K562 (cell line): Measurements from ENCODE around the gene GJA5.

Experiments used
- CBX5 ChIP-seq: IDR thresholded peaks from 2 replicates; pipeline ENCODE4 v1.6.1; 2014; ENCODE audit warnings: low read depth, borderline replicate concordance
- CHCHD3 ChIP-seq: fragments of 250-450 bp; sonication (Bioruptor Pico); IDR thresholded peaks from 2 replicates; pipeline ENCODE4 v2.1.2; 2022; ENCODE audit warnings: mild to moderate bottlenecking
- GABPA ChIP-seq: fragments of 200-800 bp; sonication (Bioruptor generic); conservative IDR thresholded peaks from 2 replicates; pipeline ENCODE4 v1.6.1; 2016; ENCODE audit warnings: low read depth, missing genetic modification characterization, missing compliant biosample characterization
- MTA3 ChIP-seq: fragments of 450-650 bp; formaldehyde crosslinking; IDR thresholded peaks from 2 replicates; pipeline ENCODE4 v1.6.1; 2017; ENCODE audit warnings: mild to moderate bottlenecking, borderline replicate concordance
- MYBL2 ChIP-seq, 2 experiments: fragments of 450-650 bp in 1 of 2; sonication (generic) in 1 of 2; formaldehyde crosslinking in 1 of 2; IDR thresholded peaks; 2 replicates each; pipeline versions ENCODE4 v1.6.1 to v1.8.1; 2017 to 2022; ENCODE audit warnings: borderline replicate concordance in 1 of 2, inconsistent platforms in 1 of 2, low read depth in 1 of 2, mild to moderate bottlenecking in 1 of 2, missing genetic modification reagents in 1 of 2, moderate library complexity in 1 of 2
- NFIX ChIP-seq: fragments of 250-450 bp; sonication (Bioruptor Pico); IDR thresholded peaks from 2 replicates; pipeline ENCODE4 v1.4.0; 2020; ENCODE audit warnings: low read depth, mild to moderate bottlenecking, moderate library complexity
- REST ChIP-seq, 2 experiments: fragments of 450-650 bp; formaldehyde crosslinking in 1 of 2; IDR thresholded peaks; 2 replicates each; pipeline versions ENCODE4 v1.4.0 to v1.6.1; 2014 to 2020; ENCODE audit warnings: mild to moderate bottlenecking in 2 of 2, borderline replicate concordance in 1 of 2, low read depth in 1 of 2
- U2AF2 ChIP-seq: fragments of 200-400 bp; formaldehyde crosslinking; optimal IDR thresholded peaks from 2 replicates; pipeline ENCODE3; 2017; ENCODE audit warnings: low read depth, mild to moderate bottlenecking, low read length
- ZNF696 ChIP-seq: fragments of 250-450 bp; sonication (Bioruptor Pico); conservative IDR thresholded peaks from 2 replicates; pipeline ENCODE4 v1.4.0; 2020; ENCODE audit warnings: mild to moderate bottlenecking, moderate library complexity
- TF ChIP-seq, protein P1 (sequence below), 3 experiments: IDR thresholded peaks in 2 of 3; conservative IDR thresholded peaks in 1 of 3; 2 replicates each; pipeline ENCODE4 v1.5.1; 2011 to 2012; ENCODE audit warnings: low read length in 3 of 3, mild to moderate bottlenecking in 3 of 3, control low read depth in 2 of 3, improper control_type of control experiment in 1 of 3, inconsistent platforms in 1 of 3, low read depth in 1 of 3, mixed read lengths in 1 of 3, moderate library complexity in 1 of 3; ENCODE audit not compliant: insufficient read depth in 2 of 3
- TF ChIP-seq, protein P2 (sequence below): fragments of 150-350 bp; conservative IDR thresholded peaks from 2 replicates; pipeline ENCODE4 v1.6.1; 2014; ENCODE audit warnings: low read length

- TF ChIP-seq, protein P1, sequence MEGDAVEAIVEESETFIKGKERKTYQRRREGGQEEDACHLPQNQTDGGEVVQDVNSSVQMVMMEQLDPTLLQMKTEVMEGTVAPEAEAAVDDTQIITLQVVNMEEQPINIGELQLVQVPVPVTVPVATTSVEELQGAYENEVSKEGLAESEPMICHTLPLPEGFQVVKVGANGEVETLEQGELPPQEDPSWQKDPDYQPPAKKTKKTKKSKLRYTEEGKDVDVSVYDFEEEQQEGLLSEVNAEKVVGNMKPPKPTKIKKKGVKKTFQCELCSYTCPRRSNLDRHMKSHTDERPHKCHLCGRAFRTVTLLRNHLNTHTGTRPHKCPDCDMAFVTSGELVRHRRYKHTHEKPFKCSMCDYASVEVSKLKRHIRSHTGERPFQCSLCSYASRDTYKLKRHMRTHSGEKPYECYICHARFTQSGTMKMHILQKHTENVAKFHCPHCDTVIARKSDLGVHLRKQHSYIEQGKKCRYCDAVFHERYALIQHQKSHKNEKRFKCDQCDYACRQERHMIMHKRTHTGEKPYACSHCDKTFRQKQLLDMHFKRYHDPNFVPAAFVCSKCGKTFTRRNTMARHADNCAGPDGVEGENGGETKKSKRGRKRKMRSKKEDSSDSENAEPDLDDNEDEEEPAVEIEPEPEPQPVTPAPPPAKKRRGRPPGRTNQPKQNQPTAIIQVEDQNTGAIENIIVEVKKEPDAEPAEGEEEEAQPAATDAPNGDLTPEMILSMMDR (IDR thresholded peaks at IDR 0.05 in 2 of 3, conservative IDR thresholded peaks at IDR 0.05 in 1 of 3; ENCODE audit: insufficient read depth in 2 of 3, low read depth in 1 of 3, low read length in 3 of 3): no peak
- no peak for TF ChIP-seq U2AF2
- no peak for TF ChIP-seq CBX5
- TF ChIP-seq ZNF696 (CRISPR knock-in tag): no peak
- no peak for TF ChIP-seq GABPA
- no peak for TF ChIP-seq MYBL2 (IDR thresholded peaks at IDR 0.05; ENCODE audit: low read depth)
- TF ChIP-seq MYBL2 (CRISPR knock-in tag; IDR thresholded peaks at IDR 0.05; ENCODE audit: borderline replicate concordance): no peak
- no peak for TF ChIP-seq REST (IDR thresholded peaks at IDR 0.05; ENCODE audit: borderline replicate concordance)
- no peak for TF ChIP-seq REST (CRISPR knock-in tag; IDR thresholded peaks at IDR 0.05; ENCODE audit: low read depth)
- no peak for TF ChIP-seq MTA3
- TF ChIP-seq CHCHD3: no peak
- TF ChIP-seq NFIX: no peak
- TF ChIP-seq, protein P2, sequence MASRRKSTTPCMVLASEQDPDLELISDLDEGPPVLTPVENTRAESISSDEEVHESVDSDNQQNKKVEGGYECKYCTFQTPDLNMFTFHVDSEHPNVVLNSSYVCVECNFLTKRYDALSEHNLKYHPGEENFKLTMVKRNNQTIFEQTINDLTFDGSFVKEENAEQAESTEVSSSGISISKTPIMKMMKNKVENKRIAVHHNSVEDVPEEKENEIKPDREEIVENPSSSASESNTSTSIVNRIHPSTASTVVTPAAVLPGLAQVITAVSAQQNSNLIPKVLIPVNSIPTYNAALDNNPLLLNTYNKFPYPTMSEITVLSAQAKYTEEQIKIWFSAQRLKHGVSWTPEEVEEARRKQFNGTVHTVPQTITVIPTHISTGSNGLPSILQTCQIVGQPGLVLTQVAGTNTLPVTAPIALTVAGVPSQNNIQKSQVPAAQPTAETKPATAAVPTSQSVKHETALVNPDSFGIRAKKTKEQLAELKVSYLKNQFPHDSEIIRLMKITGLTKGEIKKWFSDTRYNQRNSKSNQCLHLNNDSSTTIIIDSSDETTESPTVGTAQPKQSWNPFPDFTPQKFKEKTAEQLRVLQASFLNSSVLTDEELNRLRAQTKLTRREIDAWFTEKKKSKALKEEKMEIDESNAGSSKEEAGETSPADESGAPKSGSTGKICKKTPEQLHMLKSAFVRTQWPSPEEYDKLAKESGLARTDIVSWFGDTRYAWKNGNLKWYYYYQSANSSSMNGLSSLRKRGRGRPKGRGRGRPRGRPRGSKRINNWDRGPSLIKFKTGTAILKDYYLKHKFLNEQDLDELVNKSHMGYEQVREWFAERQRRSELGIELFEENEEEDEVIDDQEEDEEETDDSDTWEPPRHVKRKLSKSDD: no peak
Observed at GRCh38 chr1:147726168-147726567, 34.2 kb downstream of the GJA5 start.
